CD8-positive, alpha-beta memory T cell (primary cell): ENCODE data around the gene CENATAC. TPM values are rescaled to one million over a fixed set of nuclear protein-coding genes. Genes with fewer than 3 reads are reported as not detected.
"Not testable (repeated sequence)": the region's sequence is repeated elsewhere in the genome, so short reads cannot be mapped to it uniquely, and the experiment has no call there.

Experiments used
- CTCF ChIA-PET: fragments of 350-600 bp; sonication (Branson Sonifier 250); formaldehyde crosslinking; loops from one replicate; lab custom pipeline; 2021; ENCODE audit warnings: antibody characterized with exemption; lab: Charles Lee
- POLR2A ChIA-PET: fragments of 350-600 bp; sonication (Branson Sonifier 250); formaldehyde crosslinking; loops from one replicate; lab custom pipeline; 2021; ENCODE audit warnings: antibody characterized with exemption; lab: Charles Lee
- DNase-seq, 5 donors: peaks; one replicate each; pipeline versions ENCODE4 v3.0.0 to v3.0.0-alpha.2; 2020 to 2022; ENCODE audit warnings: mixed read lengths in 1 of 5
- H3K27ac ChIP-seq: one replicate; pipeline ENCODE4 v1.7.0; 2013; ENCODE audit warnings: low read depth, mild to moderate bottlenecking, low read length, moderate library complexity
- H3K27me3 ChIP-seq: 2 replicates; pipeline ENCODE4 v1.7.0; 2013; ENCODE audit warnings: low read length, mild to moderate bottlenecking; ENCODE audit not compliant: insufficient read depth, poor library complexity, severe bottlenecking
- H3K36me3 ChIP-seq: 2 replicates; pipeline ENCODE4 v1.7.0; 2013; ENCODE audit warnings: mild to moderate bottlenecking, low read length, moderate library complexity; ENCODE audit not compliant: insufficient read depth
- H3K4me1 ChIP-seq: 2 replicates; pipeline ENCODE4 v1.7.0; 2013; ENCODE audit warnings: mild to moderate bottlenecking, low read length, moderate library complexity; ENCODE audit not compliant: insufficient read depth
- H3K4me3 ChIP-seq: 2 replicates; pipeline ENCODE4 v1.7.0; 2013; ENCODE audit warnings: mild to moderate bottlenecking, low read length
- H3K9me3 ChIP-seq: 2 replicates; pipeline ENCODE4 v1.7.0; 2013; ENCODE audit warnings: mild to moderate bottlenecking, low read length
- H3K27ac Mint-ChIP-seq, 8 donors: one replicate each; pipeline ENCODE4 v1.8.0; 2020 to 2021; ENCODE audit warnings: mixed read lengths in 8 of 8, mild to moderate bottlenecking in 6 of 8, inconsistent platforms in 3 of 8, moderate library complexity in 3 of 8
- H3K27me3 Mint-ChIP-seq, 2 donors: one replicate each; pipeline ENCODE4 v1.8.0; 2020 to 2021; ENCODE audit warnings: mixed read lengths in 2 of 2, mild to moderate bottlenecking in 1 of 2, moderate library complexity in 1 of 2
- H3K36me3 Mint-ChIP-seq, 3 donors: one replicate each; pipeline ENCODE4 v1.8.0; 2020 to 2021; ENCODE audit warnings: mixed read lengths in 3 of 3, inconsistent platforms in 1 of 3, mild to moderate bottlenecking in 1 of 3
- H3K4me1 Mint-ChIP-seq, 3 donors: one replicate each; pipeline ENCODE4 v1.8.0; 2020 to 2021; ENCODE audit warnings: mixed read lengths in 3 of 3, inconsistent platforms in 1 of 3, mild to moderate bottlenecking in 1 of 3
- H3K4me3 Mint-ChIP-seq, 7 donors: one replicate each; pipeline ENCODE4 v1.8.0; 2020 to 2021; ENCODE audit warnings: mixed read lengths in 7 of 7, mild to moderate bottlenecking in 6 of 7, moderate library complexity in 4 of 7, inconsistent platforms in 2 of 7
- H3K9me3 Mint-ChIP-seq, 5 donors: one replicate each; pipeline ENCODE4 v1.8.0; 2020 to 2022; ENCODE audit warnings: mixed read lengths in 5 of 5, mild to moderate bottlenecking in 3 of 5, moderate library complexity in 2 of 5, inconsistent platforms in 1 of 5
- polyA plus RNA-seq: library from polyadenylated mRNA; unstranded; fragments of 300-500 nt; fragmentation: Illumina TruSeq; gene quantifications from one replicate; pipeline ENCODE4 v1.2.3, GENCODE V29; 2021
- total RNA-seq, 2 experiments: library from RNA; stranded (reverse); gene quantifications; one replicate each; pipeline ENCODE4 v1.2.3, GENCODE V29; 2021

Gene CENATAC
- total and polyA plus RNA-seq, 3 experiments from 2014 or later: 10.1 to 34.6 (median 29.1) TPM

GRCh38 chr11:119031912-119032280 is 34.0 kb downstream of the CENATAC start:
- Mint-ChIP-seq H3K9me3 (no peaks in the 10 kb centered on the region), H3K4me1 (peaks cover 9 to 24% (median 18%) of the 10 kb centered on the region in 3 donors), H3K27me3 (no peaks in the 10 kb centered on the region), H3K4me3 (peak overlapping the region in 1 of 7 donors; percentile 36), H3K36me3 (peaks cover 0 to 3% (median 0%) of the 10 kb centered on the region in 3 donors), H3K27ac (peak overlapping the region in 1 of 8 donors; percentile 89)
- no peak overlapping the region for H3K27ac ChIP-seq
- no peak for DNase-seq
- ChIA-PET POLR2A (interaction anchor here (0.8 kb wide), 1 partner anchor 14 kb away, joined by 4 read pairs; the partner anchor contains the start of genes RPS25 and TRAPPC4), CTCF (interaction anchor here (1.0 to 1.5 kb wide), 7 partner anchors 10 to 137 kb away, joined by 3 to 8 read pairs (median 3); partner anchors contain the start of genes NLRX1, RPS25 and TRAPPC4)
- H3K4me1 ChIP-seq: peaks cover 12% of the 10 kb centered on the region
- H3K36me3 ChIP-seq: no peaks in the 10 kb centered on the region
- no peaks in the 10 kb centered on the region for H3K9me3 ChIP-seq
- no peak overlapping the region for H3K4me3 ChIP-seq
- H3K27me3 ChIP-seq: no peaks in the 10 kb centered on the region

- not testable (repeated sequence) for H3K9me3 Mint-ChIP-seq, H3K9me3 ChIP-seq, H3K36me3 ChIP-seq, H3K4me3 Mint-ChIP-seq, H3K27ac ChIP-seq, H3K36me3 Mint-ChIP-seq, H3K27me3 ChIP-seq, H3K4me3 ChIP-seq, DNase-seq, H3K27ac Mint-ChIP-seq, H3K27me3 Mint-ChIP-seq
- peaks cover 9 to 21% (median 15%) of the 10 kb centered on the region in 3 donors for H3K4me1 Mint-ChIP-seq
- CTCF ChIA-PET: interaction anchor here (0.8 to 1.1 kb wide), 3 partner anchors 19 to 173 kb away, joined by 3 to 4 read pairs (median 3); partner anchors contain the start of genes CBL and HYOU1
- POLR2A ChIA-PET: interaction anchor here (0.7 kb wide), 2 partner anchors 91 to 547 kb away, joined by 4 to 6 read pairs; no protein-coding TSS in a partner anchor
- H3K4me1 ChIP-seq: peaks cover 12% of the 10 kb centered on the region
Measured at GRCh38 chr11:119033421-119033820, 35.5 kb downstream of the CENATAC start.

- Histone ChIP-seq H3K27me3 (no peaks in the 10 kb centered on the region), H3K27ac (no peak overlapping the region), H3K4me3 (no peak overlapping the region), H3K4me1 (peaks cover 3% of the 10 kb centered on the region), H3K9me3 (no peaks in the 10 kb centered on the region), H3K36me3 (no peaks in the 10 kb centered on the region)
- Mint-ChIP-seq H3K4me3 (no peak overlapping the region), H3K4me1 (peaks cover 2 to 8% (median 4%) of the 10 kb centered on the region in 3 donors), H3K27me3 (peaks cover 0 to 3% of the 10 kb centered on the region in 2 donors), H3K27ac (no peak overlapping the region), H3K9me3 (no peaks in the 10 kb centered on the region), H3K36me3 (no peaks in the 10 kb centered on the region)
- POLR2A ChIA-PET: no interaction called here
- DNase-seq: no peak
- CTCF ChIA-PET: interaction anchor here (1.1 kb wide), 1 partner anchor 20 kb away, joined by 4 read pairs; no protein-coding TSS in a partner anchor
Measured at GRCh38 chr11:119034813-119035212, 36.9 kb downstream of the CENATAC start.

- H3K36me3 Mint-ChIP-seq: no peaks in the 10 kb centered on the region
- POLR2A ChIA-PET: interaction anchor here (1.4 kb wide), 1 partner anchor 18 kb away, joined by 4 read pairs; the partner anchor contains the start of gene HYOU1
Measured at GRCh38 chr11:119038884-119039283, 40.9 kb downstream of the CENATAC start.

GRCh38 chr11:119039471-119039870 is 41.5 kb downstream of the CENATAC start:
- POLR2A ChIA-PET: interaction anchor here (1.4 kb wide), 1 partner anchor 17 kb away, joined by 4 read pairs; the partner anchor contains the start of gene HYOU1
- H3K9me3 Mint-ChIP-seq, H3K4me1 Mint-ChIP-seq, H3K27me3 ChIP-seq, H3K4me3 Mint-ChIP-seq, DNase-seq, H3K27ac ChIP-seq, H3K27ac Mint-ChIP-seq, H3K4me1 ChIP-seq, H3K36me3 ChIP-seq, H3K36me3 Mint-ChIP-seq, H3K27me3 Mint-ChIP-seq, CTCF ChIA-PET, H3K4me3 ChIP-seq, H3K9me3 ChIP-seq: not testable (repeated sequence)

More at GRCh38 chr11:119038884-119039283, 40.9 kb downstream of the CENATAC start:
- H3K9me3 Mint-ChIP-seq: no peaks in the 10 kb centered on the region
- no peaks in the 10 kb centered on the region for H3K4me1 ChIP-seq
- no peaks in the 10 kb centered on the region for H3K36me3 ChIP-seq
- CTCF ChIA-PET: no interaction called here
- H3K27ac Mint-ChIP-seq: peak overlapping the region in 1 of 8 donors; percentile 4
- H3K4me1 Mint-ChIP-seq: no peaks in the 10 kb centered on the region
- H3K9me3 ChIP-seq: no peaks in the 10 kb centered on the region
- peak overlapping the region in 1 of 7 donors; percentile 37 for H3K4me3 Mint-ChIP-seq
- H3K27ac ChIP-seq: no peak overlapping the region
- no peak overlapping the region for H3K4me3 ChIP-seq
- no peak for DNase-seq
- H3K27me3 Mint-ChIP-seq: peaks cover 0 to 3% of the 10 kb centered on the region in 2 donors
- H3K27me3 ChIP-seq: no peaks in the 10 kb centered on the region

GRCh38 chr11:119041821-119042514 is 44.0 kb downstream of the CENATAC start:
- Histone ChIP-seq H3K4me1 (no peaks in the 10 kb centered on the region), H3K9me3 (no peaks in the 10 kb centered on the region), H3K36me3 (peaks cover 7% of the 10 kb centered on the region), H3K27ac (no peak overlapping the region), H3K4me3 (no peak overlapping the region), H3K27me3 (no peaks in the 10 kb centered on the region)
- H3K27me3 Mint-ChIP-seq: peaks cover 0 to 3% of the 10 kb centered on the region in 2 donors
- peak overlapping the region in 2 of 8 donors; percentile 12 to 43 for H3K27ac Mint-ChIP-seq
- ChIA-PET POLR2A (no interaction called here), CTCF (interaction anchor here (1.6 kb wide), 1 partner anchor 10 kb away, joined by 3 read pairs; no protein-coding TSS in a partner anchor)
- no peak for DNase-seq
- no peaks in the 10 kb centered on the region for H3K4me1 Mint-ChIP-seq
- no peak overlapping the region for H3K4me3 Mint-ChIP-seq
- peaks cover 0 to 26% (median 3%) of the 10 kb centered on the region in 3 donors for H3K36me3 Mint-ChIP-seq
- no peaks in the 10 kb centered on the region for H3K9me3 Mint-ChIP-seq

GRCh38 chr11:119042927-119043326 is 45.0 kb downstream of the CENATAC start:
- H3K4me1 Mint-ChIP-seq: no peaks in the 10 kb centered on the region
- H3K4me1 ChIP-seq: no peaks in the 10 kb centered on the region
- no peak overlapping the region for H3K4me3 Mint-ChIP-seq
- no peak overlapping the region for H3K27ac ChIP-seq
- peaks cover 16% of the 10 kb centered on the region for H3K36me3 ChIP-seq
- ChIA-PET POLR2A (no interaction called here), CTCF (no interaction called here)
- peaks cover 0 to 2% of the 10 kb centered on the region in 2 donors for H3K27me3 Mint-ChIP-seq
- no peaks in the 10 kb centered on the region for H3K9me3 ChIP-seq
- no peaks in the 10 kb centered on the region for H3K9me3 Mint-ChIP-seq
- peaks cover 5 to 35% (median 6%) of the 10 kb centered on the region in 3 donors for H3K36me3 Mint-ChIP-seq
- H3K4me3 ChIP-seq: no peak overlapping the region
- H3K27ac Mint-ChIP-seq: no peak overlapping the region
- DNase-seq: no peak
- H3K27me3 ChIP-seq: no peaks in the 10 kb centered on the region

GRCh38 chr11:119044708-119045107 is 46.8 kb downstream of the CENATAC start:
- H3K4me3 ChIP-seq: no peak overlapping the region
- H3K27ac ChIP-seq: no peak overlapping the region
- Mint-ChIP-seq H3K36me3 (peaks cover 5 to 53% (median 10%) of the 10 kb centered on the region in 3 donors), H3K4me3 (no peak overlapping the region), H3K27me3 (no peaks in the 10 kb centered on the region), H3K4me1 (no peaks in the 10 kb centered on the region), H3K27ac (peak overlapping the region in 1 of 8 donors; percentile 19), H3K9me3 (no peaks in the 10 kb centered on the region)
- ChIA-PET POLR2A (no interaction called here), CTCF (no interaction called here)
- no peaks in the 10 kb centered on the region for H3K27me3 ChIP-seq
- DNase-seq: no peak
- H3K36me3 ChIP-seq: peaks cover 31% of the 10 kb centered on the region
- no peaks in the 10 kb centered on the region for H3K4me1 ChIP-seq
- H3K9me3 ChIP-seq: no peaks in the 10 kb centered on the region
